DOHH2 (cell line): ENCODE results near the gene PROK2.

ENCODE experiments used
- CTCF ChIP-seq: fragments of 200-600 bp; sonication (generic); IDR thresholded peaks from one replicate; pipeline ENCODE4 v1.5.1; 2014; ENCODE audit warnings: antibody characterized with exemption, mild to moderate bottlenecking, low read depth, low read length; ENCODE audit not compliant: poor library complexity, severe bottlenecking
- EZH2phosphoT487 ChIP-seq: fragments of 200-600 bp; sonication (generic); IDR thresholded peaks from 2 replicates; pipeline ENCODE4 v1.6.1; 2017; ENCODE audit warnings: borderline replicate concordance, mild to moderate bottlenecking, antibody characterized with exemption, low read length, moderate library complexity, mixed read lengths

DNA sequence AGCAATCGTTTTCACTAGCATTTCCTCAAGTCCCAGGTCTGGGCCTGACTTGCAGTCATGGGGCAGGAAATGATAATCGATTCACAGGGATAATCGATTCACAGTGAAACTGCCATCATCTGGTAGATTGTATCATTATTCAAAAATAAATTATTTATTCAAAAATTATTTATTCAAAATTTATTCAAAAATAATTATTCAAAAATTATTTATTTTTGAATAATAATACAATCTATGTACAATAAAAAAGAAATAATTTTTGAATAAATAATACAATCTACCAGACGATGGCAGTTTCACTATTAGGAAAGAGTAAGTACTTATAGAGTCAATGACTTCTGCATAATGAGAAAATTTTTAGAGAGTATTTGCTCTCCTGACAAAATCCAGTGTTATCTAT lies 28.1 kb upstream of the PROK2 start:
- TF ChIP-seq CTCF: no peak
- no peak for TF ChIP-seq EZH2phosphoT487
